ENCODE data around the gene CCDC127.

Gene CCDC127

DNA sequence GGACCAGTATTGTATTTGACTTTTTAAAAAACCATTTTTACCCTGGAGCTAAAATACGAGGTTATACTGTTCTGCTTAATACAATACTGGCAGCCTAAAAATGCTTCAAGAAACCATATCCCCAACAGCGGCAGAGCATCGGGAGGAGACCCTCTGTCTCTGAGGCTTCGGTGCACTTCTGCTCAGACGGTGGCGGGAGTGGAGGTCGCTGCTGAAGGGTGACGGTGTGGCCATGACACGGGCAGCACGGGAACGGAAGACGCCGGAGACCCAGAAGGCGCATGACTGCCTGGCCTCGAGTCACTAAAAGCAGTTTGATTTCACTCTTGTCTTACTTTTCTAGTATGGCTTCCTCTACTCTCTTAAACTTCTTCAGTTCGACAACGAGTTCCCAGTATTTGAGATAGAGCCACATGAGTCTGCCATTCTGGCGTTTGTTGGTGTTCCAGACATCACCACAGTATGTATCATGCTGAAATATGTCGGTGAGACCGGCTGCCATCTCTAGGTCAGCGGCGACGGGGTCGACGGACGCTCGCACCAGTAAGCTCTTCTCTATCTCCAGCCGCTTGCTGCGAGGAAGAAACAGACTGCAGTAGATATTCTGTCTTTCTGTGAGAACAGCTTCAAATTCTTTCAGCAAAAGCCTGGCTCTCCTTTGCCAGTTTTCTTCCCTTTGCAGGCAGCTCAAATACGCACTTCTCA lies 12.8 kb downstream of the CCDC127 start:
- Histone ChIP-seq H3K27me3 (ENCODE audit: insufficient read depth, poor library complexity, severe bottlenecking) (no peaks in the 10 kb centered on the region), H3K4me3 (ENCODE audit: severe bottlenecking) (no peak overlapping the region), H3K27ac (ENCODE audit: poor library complexity, severe bottlenecking) (no peak overlapping the region), H3K9me3 (ENCODE audit: severe bottlenecking) (no peaks in the 10 kb centered on the region), H3K4me1 (ENCODE audit: insufficient read depth, poor library complexity, severe bottlenecking) (no peaks in the 10 kb centered on the region), H3K36me3 (ENCODE audit: low read depth) (peaks cover 26% of the 10 kb centered on the region)
- DNase-seq (ENCODE audit: low spot score) (no peak), ATAC-seq (ENCODE audit: low read depth) (no peak)
- TF ChIP-seq, protein P1, sequence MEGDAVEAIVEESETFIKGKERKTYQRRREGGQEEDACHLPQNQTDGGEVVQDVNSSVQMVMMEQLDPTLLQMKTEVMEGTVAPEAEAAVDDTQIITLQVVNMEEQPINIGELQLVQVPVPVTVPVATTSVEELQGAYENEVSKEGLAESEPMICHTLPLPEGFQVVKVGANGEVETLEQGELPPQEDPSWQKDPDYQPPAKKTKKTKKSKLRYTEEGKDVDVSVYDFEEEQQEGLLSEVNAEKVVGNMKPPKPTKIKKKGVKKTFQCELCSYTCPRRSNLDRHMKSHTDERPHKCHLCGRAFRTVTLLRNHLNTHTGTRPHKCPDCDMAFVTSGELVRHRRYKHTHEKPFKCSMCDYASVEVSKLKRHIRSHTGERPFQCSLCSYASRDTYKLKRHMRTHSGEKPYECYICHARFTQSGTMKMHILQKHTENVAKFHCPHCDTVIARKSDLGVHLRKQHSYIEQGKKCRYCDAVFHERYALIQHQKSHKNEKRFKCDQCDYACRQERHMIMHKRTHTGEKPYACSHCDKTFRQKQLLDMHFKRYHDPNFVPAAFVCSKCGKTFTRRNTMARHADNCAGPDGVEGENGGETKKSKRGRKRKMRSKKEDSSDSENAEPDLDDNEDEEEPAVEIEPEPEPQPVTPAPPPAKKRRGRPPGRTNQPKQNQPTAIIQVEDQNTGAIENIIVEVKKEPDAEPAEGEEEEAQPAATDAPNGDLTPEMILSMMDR (IDR thresholded peaks at IDR 0.05; ENCODE audit: poor library complexity, severe bottlenecking), result no peak

DNA sequence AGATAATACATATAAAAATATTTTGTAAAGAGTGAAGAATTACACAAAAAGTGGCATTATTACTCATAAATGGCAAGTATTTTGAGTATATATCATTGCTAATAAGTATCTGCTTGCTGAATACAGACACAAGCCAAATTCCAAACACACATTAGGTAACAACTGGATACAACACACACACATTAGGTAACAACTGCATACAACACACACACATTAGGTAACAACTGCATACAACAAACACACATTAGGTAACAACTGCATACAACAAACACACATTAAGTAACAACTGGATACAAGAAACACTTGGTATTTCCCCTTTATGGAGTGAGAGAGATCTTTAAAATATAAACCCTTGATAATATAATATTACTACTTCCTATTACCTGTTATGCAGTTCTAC lies 13.5 kb downstream of the CCDC127 start:
- Histone ChIP-seq H3K4me1 (ENCODE audit: insufficient read depth, poor library complexity, severe bottlenecking) (no peaks in the 10 kb centered on the region), H3K27me3 (ENCODE audit: insufficient read depth, poor library complexity, severe bottlenecking) (no peaks in the 10 kb centered on the region), H3K36me3 (ENCODE audit: low read depth) (peaks cover 26% of the 10 kb centered on the region), H3K4me3 (ENCODE audit: severe bottlenecking) (no peak overlapping the region), H3K9me3 (ENCODE audit: severe bottlenecking) (no peaks in the 10 kb centered on the region), H3K27ac (ENCODE audit: poor library complexity, severe bottlenecking) (no peak overlapping the region)
- ATAC-seq (ENCODE audit: low read depth), result no peak
- no peak for DNase-seq (ENCODE audit: low spot score)
- TF ChIP-seq, protein P1 (IDR thresholded peaks at IDR 0.05; ENCODE audit: poor library complexity, severe bottlenecking), result no peak

DNA sequence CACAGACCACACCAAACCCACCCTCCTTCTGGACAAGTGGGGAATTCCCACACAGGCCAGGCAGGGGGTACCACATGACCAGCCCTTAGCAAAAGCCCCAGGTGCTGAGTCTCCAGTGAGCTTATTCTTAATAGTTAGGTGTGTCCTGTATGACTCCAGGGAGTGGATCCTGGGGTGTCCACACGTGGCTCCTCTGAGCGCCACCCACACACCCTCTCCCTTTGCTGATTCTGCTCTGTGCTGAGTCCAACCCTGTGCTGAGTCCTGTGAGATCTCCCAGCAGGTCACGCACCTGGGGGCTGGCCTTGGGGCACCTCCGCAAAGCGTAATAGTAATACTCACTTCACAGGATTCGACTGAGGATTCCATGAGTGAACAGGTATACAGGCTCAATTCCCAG lies 14.0 kb downstream of the CCDC127 start:
- Histone ChIP-seq H3K9me3 (ENCODE audit: severe bottlenecking) (no peaks in the 10 kb centered on the region), H3K4me3 (ENCODE audit: severe bottlenecking) (no peak overlapping the region), H3K36me3 (ENCODE audit: low read depth) (peaks cover 26% of the 10 kb centered on the region), H3K27me3 (ENCODE audit: insufficient read depth, poor library complexity, severe bottlenecking) (no peaks in the 10 kb centered on the region), H3K4me1 (ENCODE audit: insufficient read depth, poor library complexity, severe bottlenecking) (no peaks in the 10 kb centered on the region), H3K27ac (ENCODE audit: poor library complexity, severe bottlenecking) (no peak overlapping the region)
- no peak for ATAC-seq (ENCODE audit: low read depth)
- DNase-seq (ENCODE audit: low spot score), result no peak
- TF ChIP-seq, protein P1 (IDR thresholded peaks at IDR 0.05; ENCODE audit: poor library complexity, severe bottlenecking), result no peak

DNA sequence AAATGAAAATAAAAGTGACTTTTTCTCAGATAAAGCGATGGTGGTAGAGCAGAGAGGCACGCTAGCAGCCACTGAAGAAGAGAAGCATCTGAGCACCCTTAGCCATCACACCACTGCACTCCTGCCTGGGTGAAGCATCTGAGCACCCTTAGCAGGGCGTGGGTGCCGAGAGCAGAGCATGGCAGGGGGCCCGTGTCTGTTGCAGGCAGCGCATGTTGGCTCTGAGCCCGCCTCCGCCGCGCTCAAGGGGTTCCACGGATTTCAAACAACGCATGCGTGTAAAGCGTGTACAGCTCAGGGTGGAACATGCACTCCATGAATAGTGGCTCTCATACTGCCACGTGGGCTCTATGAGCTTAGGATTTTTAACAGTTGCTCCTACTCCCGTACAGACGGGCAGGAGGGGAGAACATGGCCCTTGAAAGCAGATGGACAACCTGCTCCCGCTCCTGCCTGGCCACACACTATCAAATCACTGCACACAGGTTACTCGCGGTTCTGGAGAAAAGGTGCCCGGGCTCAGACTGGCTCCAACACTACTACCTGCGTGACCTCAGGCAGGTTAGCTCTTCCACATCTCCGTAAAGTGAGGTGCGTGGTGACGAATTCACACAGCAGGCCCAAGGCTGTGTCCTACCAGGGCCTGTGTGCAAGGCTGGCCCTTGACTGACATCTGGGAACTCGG lies 14.6 kb downstream of the CCDC127 start:
- ATAC-seq (ENCODE audit: low read depth), result no peak
- H3K27me3 ChIP-seq (ENCODE audit: insufficient read depth, poor library complexity, severe bottlenecking), result no peaks in the 10 kb centered on the region
- peaks cover 26% of the 10 kb centered on the region for H3K36me3 ChIP-seq (ENCODE audit: low read depth)
- no peaks in the 10 kb centered on the region for H3K4me1 ChIP-seq (ENCODE audit: insufficient read depth, poor library complexity, severe bottlenecking)
- H3K4me3 ChIP-seq (ENCODE audit: severe bottlenecking), result no peak overlapping the region
- DNase-seq (ENCODE audit: low spot score), result no peak
- TF ChIP-seq, protein P1 (IDR thresholded peaks at IDR 0.05; ENCODE audit: poor library complexity, severe bottlenecking), result no peak
- H3K9me3 ChIP-seq (ENCODE audit: severe bottlenecking), result no peaks in the 10 kb centered on the region
- no peak overlapping the region for H3K27ac ChIP-seq (ENCODE audit: poor library complexity, severe bottlenecking)

DNA sequence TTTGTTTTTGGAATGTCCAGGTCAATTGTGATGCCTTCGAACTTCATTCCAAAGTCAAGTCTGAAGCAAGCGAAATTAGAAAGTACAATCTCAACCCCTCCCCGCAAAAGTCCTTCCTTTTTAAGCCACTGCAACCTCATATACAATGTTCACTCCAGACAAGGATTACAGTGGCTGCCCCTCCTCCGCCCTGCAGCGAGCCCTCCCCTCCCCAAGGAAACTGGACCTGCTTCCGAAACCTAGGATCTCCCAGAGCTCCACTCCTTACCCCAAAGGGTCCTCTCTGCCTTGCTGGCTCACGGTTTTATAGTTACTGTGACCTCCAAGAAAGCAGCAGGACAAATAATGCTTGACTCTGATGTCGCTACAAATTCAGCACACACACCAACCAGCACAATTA lies 16.3 kb downstream of the CCDC127 start:
- Histone ChIP-seq H3K27ac (ENCODE audit: poor library complexity, severe bottlenecking) (no peak overlapping the region), H3K4me3 (ENCODE audit: severe bottlenecking) (no peak overlapping the region), H3K4me1 (ENCODE audit: insufficient read depth, poor library complexity, severe bottlenecking) (no peaks in the 10 kb centered on the region), H3K36me3 (ENCODE audit: low read depth) (peaks cover 26% of the 10 kb centered on the region), H3K9me3 (ENCODE audit: severe bottlenecking) (no peaks in the 10 kb centered on the region), H3K27me3 (ENCODE audit: insufficient read depth, poor library complexity, severe bottlenecking) (no peaks in the 10 kb centered on the region)
- no peak for ATAC-seq (ENCODE audit: low read depth)
- TF ChIP-seq, protein P1 (IDR thresholded peaks at IDR 0.05; ENCODE audit: poor library complexity, severe bottlenecking), result no peak
- no peak for DNase-seq (ENCODE audit: low spot score)

Measured in RWPE2 (cell line).